Inflammatory macrophage treated with lipopolysaccharide for 4 hours (primary cell): ENCODE data around the gene C8A.

Source experiments
- DNase-seq: peaks from one replicate; pipeline ENCODE4 v3.0.0-alpha.2; 2020

C8A gene

GRCh38 chr1:56854521-56855099, at the start of gene C8A:
TSS of gene C8A (plus strand) at chr1:56854797. CDS start at chr1:56854902, 105 bp downstream.
- no peak for DNase-seq

- DNase-seq = no peak
Measured at GRCh38 chr1:56806804-56807203, 47.8 kb upstream of the C8A start.

- no peak for DNase-seq
Measured at GRCh38 chr1:56808410-56808809, 46.2 kb upstream of the C8A start.

- DNase-seq = no peak
Measured at GRCh38 chr1:56811331-56811730, 43.3 kb upstream of the C8A start.

GRCh38 chr1:56814205-56814604, 40.4 kb upstream of the C8A start:
- DNase-seq = no peak

GRCh38 chr1:56816264-56816663, 38.3 kb upstream of the C8A start:
- DNase-seq = no peak

- no peak for DNase-seq
Measured at GRCh38 chr1:56816909-56817308, 37.7 kb upstream of the C8A start.

GRCh38 chr1:56817716-56818463, 36.7 kb upstream of the C8A start:
- no peak for DNase-seq

GRCh38 chr1:56819387-56819899, 35.2 kb upstream of the C8A start, which contains the start of gene FYB2:
TSS of gene FYB2 (minus strand) at chr1:56819404. CDS start at chr1:56819290, 114 bp downstream.
- DNase-seq = no peak

GRCh38 chr1:56820755-56821461, 33.7 kb upstream of the C8A start:
- peak; percentile 63 for DNase-seq

GRCh38 chr1:56821462-56821797, 33.2 kb upstream of the C8A start:
- peak; percentile 39 for DNase-seq

- DNase-seq = no peak
Measured at GRCh38 chr1:56824271-56824670, 30.3 kb upstream of the C8A start.

- DNase-seq = no peak
Measured at GRCh38 chr1:56824938-56825337, 29.7 kb upstream of the C8A start.

GRCh38 chr1:56825436-56825835, 29.2 kb upstream of the C8A start:
- no peak for DNase-seq

GRCh38 chr1:56827711-56828110, 26.9 kb upstream of the C8A start:
- no peak for DNase-seq

GRCh38 chr1:56830052-56830451, 24.5 kb upstream of the C8A start:
- DNase-seq = no peak

GRCh38 chr1:56831871-56832693, 22.5 kb upstream of the C8A start:
- DNase-seq = peak; percentile 46

GRCh38 chr1:56833088-56833487, 21.5 kb upstream of the C8A start:
- no peak for DNase-seq

GRCh38 chr1:56834137-56834900, 20.3 kb upstream of the C8A start:
- no peak for DNase-seq

- no peak for DNase-seq
Measured at GRCh38 chr1:56835657-56836056, 18.9 kb upstream of the C8A start.

- DNase-seq = no peak
Measured at GRCh38 chr1:56836359-56836758, 18.2 kb upstream of the C8A start.

- DNase-seq = no peak
Measured at GRCh38 chr1:56837244-56837939, 17.2 kb upstream of the C8A start.
